Effector memory CD8-positive, alpha-beta T cell (primary cell): ENCODE data around the gene ERBB2.
"Not testable (repeated sequence)": the region's sequence is repeated elsewhere in the genome, so short reads cannot be mapped to it uniquely, and the experiment has no call there.

Experiments used
- ATAC-seq: fragments of 150-1000 bp; cut with Tn5 transposase; replicated peaks from 2 replicates; pipeline ENCODE4 v1.10.0; 2021; ENCODE audit warnings: mild to moderate bottlenecking, moderate library complexity
- DNase-seq, 3 experiments: peaks; one replicate each; pipeline ENCODE4 v3.0.0; 2021
- H3K27ac Mint-ChIP-seq, 2 donors: one replicate each; pipeline ENCODE4 v1.8.0; 2022; ENCODE audit warnings: mild to moderate bottlenecking in 2 of 2, mixed read lengths in 2 of 2, moderate library complexity in 2 of 2
- H3K27me3 Mint-ChIP-seq, 2 donors: one replicate each; pipeline ENCODE4 v1.8.0; 2022; ENCODE audit warnings: mixed read lengths in 2 of 2
- H3K36me3 Mint-ChIP-seq: one replicate; pipeline ENCODE4 v1.8.0; 2022; ENCODE audit warnings: mild to moderate bottlenecking, moderate library complexity, mixed read lengths; ENCODE audit not compliant: insufficient read depth
- H3K4me1 Mint-ChIP-seq, 2 donors: one replicate each; pipeline ENCODE4 v1.8.0; 2022; ENCODE audit warnings: low read depth in 2 of 2, mixed read lengths in 2 of 2
- H3K4me3 Mint-ChIP-seq, 2 donors: one replicate each; pipeline ENCODE4 v1.8.0; 2022; ENCODE audit warnings: mild to moderate bottlenecking in 2 of 2, mixed read lengths in 2 of 2, moderate library complexity in 2 of 2
- H3K9me3 Mint-ChIP-seq, 2 donors: one replicate each; pipeline ENCODE4 v1.8.0; 2022; ENCODE audit warnings: mixed read lengths in 2 of 2

Gene ERBB2

DNA sequence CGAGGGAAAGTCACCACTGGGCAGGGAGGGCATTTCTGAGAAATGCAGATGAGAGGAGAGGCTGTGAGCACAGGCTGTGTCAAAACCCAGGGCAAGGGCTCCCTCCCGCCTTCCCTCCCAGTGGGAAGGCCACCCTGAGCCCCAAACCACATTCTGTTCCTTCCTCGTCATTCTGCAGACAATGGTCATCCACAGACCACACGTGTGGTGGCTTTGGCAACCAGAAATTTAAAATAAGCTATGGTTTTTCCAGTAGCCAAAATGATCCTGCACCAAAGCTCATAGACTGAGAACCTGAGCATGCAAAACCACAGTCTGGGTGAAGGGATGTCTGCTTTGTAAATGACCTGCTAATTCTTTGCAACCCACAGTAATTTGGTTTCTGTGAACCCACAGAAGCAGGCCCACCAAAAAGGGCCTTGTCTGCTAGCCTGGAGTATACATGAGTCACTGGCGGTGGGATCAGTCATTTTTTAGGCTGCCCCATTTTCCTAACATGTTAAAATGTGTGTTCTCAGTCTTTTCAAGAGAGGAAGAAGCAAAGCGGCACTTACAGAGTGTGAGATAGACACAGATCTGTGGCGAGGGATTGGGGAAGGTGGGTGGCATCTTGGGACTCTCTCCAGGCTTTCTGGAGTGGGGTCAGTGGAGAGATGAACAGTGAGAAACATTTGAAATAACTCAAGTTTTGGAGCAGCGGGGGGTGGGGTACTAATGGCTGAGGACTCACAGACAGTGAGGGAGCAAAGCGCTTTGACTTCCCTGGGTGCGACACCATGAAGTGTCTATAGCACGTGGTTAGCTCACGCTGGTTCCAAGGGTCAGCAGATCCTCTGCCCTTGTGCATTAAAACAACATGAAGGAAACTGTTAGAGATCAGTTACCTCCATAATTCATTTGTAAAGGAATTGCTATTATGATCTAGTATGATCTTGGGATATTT lies 58.3 kb downstream of the ERBB2 start:
- DNase-seq: peak; percentile 47 to 60 (median 58)
- no peaks in the 10 kb centered on the region for H3K9me3 Mint-ChIP-seq
- peaks cover 52 to 59% of the 10 kb centered on the region in 2 donors for H3K4me1 Mint-ChIP-seq
- H3K27ac Mint-ChIP-seq: peak overlapping the region; percentile 93 to 97
- H3K27me3 Mint-ChIP-seq: no peaks in the 10 kb centered on the region
- peak; percentile 35 for ATAC-seq
- peak overlapping the region; percentile 87 to 90 for H3K4me3 Mint-ChIP-seq
- peaks cover 85% of the 10 kb centered on the region for H3K36me3 Mint-ChIP-seq

DNA sequence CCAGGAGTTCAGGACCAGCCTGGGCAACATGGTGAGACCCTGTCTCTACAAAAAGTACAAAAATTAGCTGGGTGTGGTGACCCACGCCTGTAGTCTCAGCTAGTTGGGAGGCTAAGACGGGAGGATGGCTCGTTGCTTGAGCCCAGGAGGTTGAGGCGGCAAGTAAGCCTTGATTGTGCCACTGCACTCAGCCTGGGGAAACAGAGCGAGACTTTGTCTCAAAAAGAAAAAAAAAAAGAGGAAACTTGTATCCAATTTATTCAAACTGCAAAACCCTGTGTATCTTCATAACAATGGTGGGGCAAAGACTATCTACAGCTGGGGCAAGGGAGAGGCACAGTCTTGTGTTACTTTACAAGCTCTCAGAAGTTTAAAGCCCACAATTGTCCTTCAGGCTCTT lies 59.3 kb downstream of the ERBB2 start:
- H3K27ac Mint-ChIP-seq: peak overlapping the region; percentile 93 to 97
- H3K4me1 Mint-ChIP-seq: peaks cover 48 to 54% of the 10 kb centered on the region in 2 donors
- H3K9me3 Mint-ChIP-seq: no peaks in the 10 kb centered on the region
- no peak for DNase-seq
- H3K36me3 Mint-ChIP-seq: peaks cover 86% of the 10 kb centered on the region
- ATAC-seq: no peak
- no peaks in the 10 kb centered on the region for H3K27me3 Mint-ChIP-seq
- peak overlapping the region; percentile 87 to 90 for H3K4me3 Mint-ChIP-seq

DNA sequence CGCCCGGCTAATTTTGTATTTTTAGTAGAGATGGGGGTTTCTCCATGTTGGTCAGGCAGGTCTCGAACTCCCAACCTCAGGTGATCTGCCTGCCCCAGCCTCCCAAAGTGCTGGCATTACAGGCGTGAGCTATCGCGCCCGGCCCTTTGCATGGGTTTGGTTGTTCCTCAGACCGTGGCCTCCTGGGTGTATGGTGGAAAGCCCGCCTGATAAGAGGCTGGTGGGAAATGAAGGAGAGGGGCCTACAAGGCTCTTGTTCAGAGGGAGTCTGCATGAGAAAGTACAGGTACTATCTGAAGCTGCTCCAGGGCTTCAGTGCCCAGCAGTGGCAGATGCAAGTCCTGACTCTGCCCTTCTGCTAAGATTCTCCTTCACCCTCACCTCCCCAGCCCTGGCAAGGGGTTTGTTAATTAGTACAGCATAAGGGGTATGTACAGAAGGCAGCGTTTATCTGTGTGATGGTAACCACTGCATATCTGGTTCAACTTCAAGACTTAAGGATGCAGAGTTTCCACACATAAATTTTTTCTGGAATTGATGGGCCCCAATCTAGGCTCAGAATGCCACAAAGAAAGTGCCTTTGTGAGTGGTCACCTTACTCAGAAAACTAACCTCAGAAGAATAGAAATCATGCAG lies 62.1 kb downstream of the ERBB2 start:
- ATAC-seq (no peak), DNase-seq (no peak)
- Mint-ChIP-seq H3K4me1 (peaks cover 56 to 57% of the 10 kb centered on the region in 2 donors), H3K4me3 (no peak overlapping the region), H3K27me3 (no peaks in the 10 kb centered on the region), H3K27ac (peak overlapping the region; percentile 32 to 54), H3K36me3 (peaks cover 93% of the 10 kb centered on the region), H3K9me3 (no peaks in the 10 kb centered on the region)

DNA sequence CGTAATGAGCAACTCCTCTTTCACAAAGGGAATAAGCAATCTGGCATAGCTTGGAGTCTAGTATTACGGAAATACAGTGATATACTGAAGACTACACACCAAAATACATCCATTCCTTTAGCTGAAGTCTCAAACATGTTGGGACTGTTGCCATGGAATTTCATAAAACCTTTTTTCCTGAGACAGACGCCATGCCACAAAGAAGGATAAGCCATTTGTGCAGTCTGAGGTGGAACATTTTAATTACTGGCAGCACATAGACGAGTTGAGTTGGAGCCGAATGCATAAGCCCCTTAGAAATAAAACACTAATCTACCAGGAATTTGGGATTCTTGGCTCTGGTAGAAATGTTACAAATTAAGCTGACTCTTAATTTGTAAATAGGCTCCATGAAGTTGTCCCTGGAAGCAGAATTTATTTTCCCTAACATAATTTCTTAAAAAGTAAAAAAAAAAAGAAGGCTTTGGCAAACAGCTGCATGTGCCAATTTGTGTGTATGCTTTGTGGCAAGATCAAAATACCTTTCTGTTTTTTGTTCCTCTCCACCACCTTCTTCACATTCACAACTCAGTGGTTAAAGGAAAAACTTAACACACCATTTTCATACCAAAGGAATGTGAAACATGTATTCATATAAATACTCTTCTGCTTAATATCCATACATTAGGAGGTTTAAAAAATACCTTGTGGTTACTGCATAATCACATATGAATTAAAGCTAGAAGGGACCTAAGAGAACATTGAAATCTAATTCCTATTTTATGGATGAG lies 63.4 kb downstream of the ERBB2 start:
- Mint-ChIP-seq H3K36me3 (peaks cover 94% of the 10 kb centered on the region), H3K4me1 (peaks cover 54 to 56% of the 10 kb centered on the region in 2 donors), H3K9me3 (no peaks in the 10 kb centered on the region), H3K27ac (peak overlapping the region in 1 of 2 donors; percentile 54), H3K27me3 (no peaks in the 10 kb centered on the region), H3K4me3 (no peak overlapping the region)
- ATAC-seq: no peak
- DNase-seq: no peak

DNA sequence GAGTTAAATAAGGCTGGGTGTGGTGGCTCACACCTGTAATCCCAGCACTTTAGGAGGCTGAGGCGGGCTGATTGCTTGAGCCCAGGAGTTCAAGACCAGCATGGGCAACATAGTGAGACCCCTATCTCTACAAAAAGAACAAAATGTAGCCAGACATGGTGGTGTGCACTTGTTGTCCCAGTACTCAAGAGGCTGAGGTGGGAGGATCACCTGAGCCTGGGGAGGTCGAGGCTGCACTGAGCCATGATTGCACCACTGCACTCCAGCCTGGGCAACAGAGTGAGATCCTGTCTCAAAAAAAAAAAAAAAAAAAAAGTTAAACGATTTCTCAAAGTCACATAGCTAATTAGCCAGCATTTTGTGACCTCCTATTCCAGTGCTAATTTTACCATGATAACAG lies 64.3 kb downstream of the ERBB2 start:
- Mint-ChIP-seq H3K27ac (peak overlapping the region in 1 of 2 donors; percentile 88), H3K4me1 (peaks cover 52 to 56% of the 10 kb centered on the region in 2 donors), H3K36me3 (peaks cover 95% of the 10 kb centered on the region)
- H3K4me3 Mint-ChIP-seq, H3K9me3 Mint-ChIP-seq, DNase-seq, H3K27me3 Mint-ChIP-seq, ATAC-seq: not testable (repeated sequence)

DNA sequence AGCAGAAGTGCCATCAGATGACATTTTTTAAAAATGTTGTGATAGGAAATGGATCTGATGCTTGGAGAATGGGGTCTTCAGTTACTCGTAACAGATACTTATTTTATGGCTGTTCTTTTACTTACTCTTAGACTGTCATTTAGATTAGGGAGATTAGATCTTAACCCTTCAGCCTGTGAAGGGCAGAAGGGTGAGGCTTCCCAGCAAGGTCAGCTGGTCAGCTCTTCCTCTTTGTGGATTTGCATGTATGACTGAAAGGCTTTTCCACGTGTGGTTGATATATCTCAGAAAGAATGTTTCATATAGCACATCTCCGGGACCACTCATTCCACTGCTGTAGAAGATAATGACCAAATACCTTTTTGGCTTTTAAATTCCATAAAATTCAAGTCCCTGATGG lies 65.3 kb downstream of the ERBB2 start:
- no peak for DNase-seq
- no peak for ATAC-seq
- Mint-ChIP-seq H3K27ac (peak overlapping the region; percentile 88 to 97), H3K9me3 (no peaks in the 10 kb centered on the region), H3K27me3 (no peaks in the 10 kb centered on the region), H3K4me1 (peaks cover 55 to 58% of the 10 kb centered on the region in 2 donors), H3K36me3 (peaks cover 98% of the 10 kb centered on the region), H3K4me3 (peak overlapping the region in 1 of 2 donors; percentile 92)

DNA sequence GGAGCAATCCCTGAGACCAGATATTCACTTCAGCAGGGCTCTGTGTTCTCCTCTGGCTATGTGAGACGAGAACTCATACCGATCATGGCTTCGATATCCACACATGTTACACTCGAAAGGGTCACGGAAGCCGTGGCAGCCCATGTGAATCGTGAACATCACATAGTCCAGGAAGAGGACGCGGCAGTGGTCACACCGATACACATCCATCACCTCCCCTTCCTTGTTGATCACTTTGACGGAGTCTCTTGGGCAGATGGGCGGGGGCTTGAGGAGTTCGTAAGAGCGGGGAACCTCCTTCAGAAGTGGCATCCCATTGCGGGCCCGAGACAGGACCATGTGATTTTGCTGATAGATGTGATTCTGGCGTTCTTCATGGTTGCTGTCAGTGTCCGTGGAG lies 65.9 kb downstream of the ERBB2 start:
- Mint-ChIP-seq H3K4me1 (peaks cover 61 to 63% of the 10 kb centered on the region in 2 donors), H3K27me3 (no peaks in the 10 kb centered on the region), H3K27ac (peak overlapping the region; percentile 88 to 97), H3K4me3 (peak overlapping the region; percentile 62 to 92), H3K36me3 (peaks cover 98% of the 10 kb centered on the region), H3K9me3 (no peaks in the 10 kb centered on the region)
- DNase-seq: no peak
- ATAC-seq: no peak

DNA sequence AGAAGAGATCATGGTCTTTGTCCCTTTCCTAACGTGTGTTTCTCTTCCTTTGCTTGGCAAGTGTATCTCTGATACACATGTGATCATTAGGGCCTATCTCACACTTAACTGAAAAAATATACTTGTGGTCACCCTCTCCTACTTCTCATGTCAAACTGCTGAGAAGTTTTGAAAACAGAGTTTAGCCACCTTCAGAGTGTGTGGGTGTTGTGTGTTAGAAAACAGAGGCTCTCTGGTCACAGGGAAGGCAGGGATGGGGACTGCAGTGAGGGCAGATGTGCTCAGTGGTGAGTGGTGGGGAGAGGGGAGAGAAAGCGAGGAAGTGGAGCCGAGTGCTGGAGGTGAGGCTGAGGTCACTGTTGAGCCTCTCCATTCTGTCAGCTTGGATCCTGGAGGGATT lies 67.3 kb downstream of the ERBB2 start:
- ATAC-seq (no peak), DNase-seq (no peak)
- H3K4me1 Mint-ChIP-seq: peaks cover 70 to 77% of the 10 kb centered on the region in 2 donors
- no peaks in the 10 kb centered on the region for H3K9me3 Mint-ChIP-seq
- H3K27me3 Mint-ChIP-seq: no peaks in the 10 kb centered on the region
- H3K36me3 Mint-ChIP-seq: peaks cover 100% of the 10 kb centered on the region
- H3K4me3 Mint-ChIP-seq: peak overlapping the region; percentile 62 to 92
- peak overlapping the region; percentile 88 to 97 for H3K27ac Mint-ChIP-seq

DNA sequence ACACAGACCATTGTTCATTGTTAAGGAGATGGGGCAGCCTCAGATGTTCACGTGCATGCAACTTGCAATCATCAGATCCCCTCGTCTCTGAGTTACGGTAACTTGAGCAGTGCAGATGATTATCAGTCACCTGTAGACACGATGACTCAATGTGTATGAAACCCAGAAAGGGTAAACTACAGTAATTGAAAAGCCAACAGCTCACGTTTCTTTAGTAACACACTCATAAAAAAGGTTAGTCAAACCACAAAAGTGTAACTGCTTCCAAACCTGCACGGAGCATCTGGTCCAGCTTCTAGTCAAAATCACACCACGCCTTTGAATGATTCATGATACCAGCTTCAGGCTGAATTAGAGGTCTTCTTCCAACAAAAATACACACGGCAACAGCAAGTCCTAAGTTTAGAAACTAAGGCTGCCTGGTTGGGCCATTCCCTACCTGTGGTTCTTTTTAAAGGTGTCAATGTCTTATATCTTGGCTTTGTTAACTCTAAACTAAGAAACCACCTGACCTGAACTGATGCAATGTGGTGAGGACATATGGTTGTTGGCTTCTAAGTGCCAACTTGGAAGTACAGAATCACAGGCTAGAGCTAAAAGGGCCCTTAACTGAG lies 70.2 kb downstream of the ERBB2 start:
- H3K9me3 Mint-ChIP-seq: no peaks in the 10 kb centered on the region
- H3K36me3 Mint-ChIP-seq: peaks cover 99% of the 10 kb centered on the region
- ATAC-seq: peak; percentile 71
- peak overlapping the region; percentile 88 to 97 for H3K27ac Mint-ChIP-seq
- no peaks in the 10 kb centered on the region for H3K27me3 Mint-ChIP-seq
- H3K4me3 Mint-ChIP-seq: peak overlapping the region; percentile 92
- peak; percentile 46 to 55 (median 50) for DNase-seq
- peaks cover 83 to 99% of the 10 kb centered on the region in 2 donors for H3K4me1 Mint-ChIP-seq

DNA sequence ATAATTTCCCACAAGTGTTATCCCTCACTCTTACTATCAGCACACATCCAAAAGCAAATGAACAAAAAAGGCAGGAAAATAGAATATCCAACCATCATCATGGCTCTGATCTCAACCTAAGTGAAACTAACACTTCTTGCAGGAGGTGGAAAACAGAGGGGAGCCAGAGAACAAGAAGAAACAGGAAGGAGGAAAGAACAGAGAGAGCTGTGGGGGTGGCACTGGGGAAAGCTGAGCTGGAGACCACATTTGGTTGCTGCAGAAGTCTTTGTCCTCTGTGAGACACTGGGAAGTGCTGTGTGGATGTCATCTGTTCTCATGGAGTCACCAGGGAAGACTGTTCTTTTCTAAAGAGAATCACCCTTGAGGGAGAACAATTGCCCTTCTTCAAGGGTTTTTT lies 72.6 kb downstream of the ERBB2 start:
- H3K27ac Mint-ChIP-seq: peak overlapping the region; percentile 88 to 97
- H3K4me3 Mint-ChIP-seq: peak overlapping the region; percentile 92
- ATAC-seq (no peak), DNase-seq (no peak)
- no peaks in the 10 kb centered on the region for H3K27me3 Mint-ChIP-seq
- H3K9me3 Mint-ChIP-seq: no peaks in the 10 kb centered on the region
- peaks cover 69 to 88% of the 10 kb centered on the region in 2 donors for H3K4me1 Mint-ChIP-seq
- H3K36me3 Mint-ChIP-seq: peaks cover 90% of the 10 kb centered on the region

DNA sequence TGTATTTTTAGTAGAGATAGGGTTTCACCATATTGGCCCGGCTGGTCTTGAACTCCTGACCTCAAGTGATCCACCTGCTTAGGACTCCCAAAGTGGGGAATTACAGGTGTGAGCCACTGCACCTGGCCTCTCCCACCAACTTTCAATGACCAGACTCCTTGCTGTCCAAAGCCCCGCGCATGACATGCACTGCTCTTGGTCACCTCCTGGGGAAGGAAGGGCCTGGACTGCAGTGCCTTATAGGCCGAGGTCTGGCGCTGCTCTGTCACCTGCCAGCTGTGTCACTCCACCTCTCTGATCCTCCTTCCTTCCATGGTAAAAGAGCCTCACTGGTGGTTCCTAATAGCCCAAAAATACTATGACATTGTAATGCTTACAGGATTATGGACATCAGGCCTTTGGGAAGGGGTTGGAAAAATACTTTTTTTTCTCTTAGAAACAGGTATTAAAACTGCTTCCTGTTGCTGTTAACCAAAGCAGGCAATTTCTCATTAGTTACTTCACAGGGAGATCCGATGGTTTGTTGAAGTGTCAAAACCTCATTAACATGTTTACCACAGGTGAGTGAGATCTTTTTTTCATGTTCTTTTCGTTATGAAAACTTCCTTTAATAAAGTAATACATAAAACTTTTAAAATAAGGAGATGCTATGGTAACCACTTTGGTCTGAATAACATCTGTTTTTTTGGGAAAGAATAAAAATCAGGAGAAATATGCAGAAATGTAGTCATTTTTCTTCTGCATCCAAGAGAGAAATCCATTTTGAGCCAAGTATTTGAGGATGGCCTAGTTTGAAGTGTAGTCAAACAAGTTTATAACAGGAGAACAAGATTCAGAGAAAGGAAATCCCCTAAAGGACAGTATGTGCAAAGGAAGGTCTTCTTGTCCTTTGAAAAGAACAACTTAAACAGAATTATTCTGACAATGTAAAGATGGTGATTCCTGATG lies 73.4 kb downstream of the ERBB2 start:
- Mint-ChIP-seq H3K27ac (peak overlapping the region; percentile 88 to 97), H3K27me3 (no peaks in the 10 kb centered on the region), H3K4me3 (peak overlapping the region; percentile 92), H3K9me3 (no peaks in the 10 kb centered on the region), H3K36me3 (peaks cover 81% of the 10 kb centered on the region), H3K4me1 (peaks cover 68 to 82% of the 10 kb centered on the region in 2 donors)
- ATAC-seq (peak; percentile 35), DNase-seq (no peak)

DNA sequence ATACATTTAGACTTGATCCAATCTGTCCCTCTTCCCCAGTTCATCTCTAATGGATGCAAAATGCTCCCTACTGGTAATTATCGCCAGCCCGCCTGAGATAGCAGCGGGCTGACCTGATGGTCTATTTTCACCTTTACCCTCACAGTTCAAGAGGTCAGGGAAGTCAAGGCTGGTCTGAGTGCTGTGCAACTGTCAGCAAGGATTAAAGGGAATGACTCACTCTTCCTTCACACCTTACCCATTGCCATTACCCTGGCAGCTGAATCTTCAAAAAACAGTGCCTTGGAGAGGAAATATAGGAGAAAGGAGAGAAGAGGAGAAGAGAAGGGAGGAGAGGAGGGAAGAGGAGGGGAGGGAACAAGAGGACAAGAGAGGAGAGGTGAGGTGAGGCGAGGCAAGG lies 74.2 kb downstream of the ERBB2 start:
- Mint-ChIP-seq H3K4me3 (peak overlapping the region; percentile 92), H3K27ac (peak overlapping the region; percentile 88 to 97), H3K36me3 (peaks cover 77% of the 10 kb centered on the region), H3K4me1 (peaks cover 66 to 76% of the 10 kb centered on the region in 2 donors), H3K9me3 (no peaks in the 10 kb centered on the region), H3K27me3 (no peaks in the 10 kb centered on the region)
- DNase-seq: no peak
- ATAC-seq: no peak
